SK-N-SH (cell line): ENCODE measurements around the gene ZNF469.

ENCODE experiments used
- CTCF ChIP-seq: fragments of 200-600 bp; sonication (generic); IDR thresholded peaks from 2 replicates; pipeline ENCODE4 v1.6.1; 2017; ENCODE audit warnings: antibody characterized with exemption, mild to moderate bottlenecking, moderate library complexity
- ELF1 ChIP-seq: IDR thresholded peaks from 2 replicates; pipeline ENCODE4 v1.4.0; 2012
- EP300 ChIP-seq, 2 experiments: IDR thresholded peaks; 2 replicates each; pipeline versions ENCODE4 v1.4.0 to v1.6.1; 2012; ENCODE audit warnings: borderline replicate concordance in 1 of 2, low read depth in 1 of 2, low read length in 1 of 2
- FOXJ3 ChIP-seq: sonication (generic); formaldehyde crosslinking; IDR thresholded peaks from 2 replicates; pipeline ENCODE4 v1.5.1; 2020; ENCODE audit warnings: mild to moderate bottlenecking, missing genetic modification reagents
- RAD21 ChIP-seq: IDR thresholded peaks from 2 replicates; pipeline ENCODE4 v1.6.1; 2012; ENCODE audit warnings: mild to moderate bottlenecking, low read length
- SIN3A ChIP-seq: IDR thresholded peaks from 2 replicates; pipeline ENCODE4 v1.6.1; 2012; ENCODE audit warnings: low read depth, mild to moderate bottlenecking, low read length, moderate library complexity, borderline replicate concordance
- TAF1 ChIP-seq: IDR thresholded peaks from 2 replicates; pipeline ENCODE4 v1.6.1; 2012; ENCODE audit warnings: low read depth, mild to moderate bottlenecking, low read length, moderate library complexity, borderline replicate concordance
- ZBTB33 ChIP-seq: IDR thresholded peaks from 2 replicates; pipeline ENCODE4 v1.4.0; 2012; ENCODE audit warnings: low read depth, borderline replicate concordance

- TF ChIP-seq RAD21, result no peak
- no peak for TF ChIP-seq TAF1
- no peak for TF ChIP-seq CTCF
- TF ChIP-seq FOXJ3, result no peak
- TF ChIP-seq ELF1, result no peak
- no peak for TF ChIP-seq ZBTB33
- no peak for TF ChIP-seq SIN3A
- no peak for TF ChIP-seq EP300 (IDR thresholded peaks at IDR 0.05; ENCODE audit: borderline replicate concordance in 1 of 2, low read depth in 1 of 2, low read length in 1 of 2)
Observed at GRCh38 chr16:88429387-88430184, 46.8 kb downstream of the ZNF469 start.
